Measurements from ENCODE around the gene JAG1. TPM values are rescaled to one million over a fixed set of nuclear protein-coding genes. Genes with fewer than 3 reads are reported as not detected.

The JAG1 gene
- polyA plus RNA-seq, 1 donor from 2014 or later, result 9.0 TPM

- Histone ChIP-seq H3K27ac (ENCODE audit: low read length) (no peak overlapping the region), H3K27me3 (ENCODE audit: insufficient read depth, low read depth, low read length) (no peaks in the 10 kb centered on the region), H3K79me2 (replicated peaks; ENCODE audit: insufficient read depth, low read length) (no peaks in the 10 kb centered on the region), H3K9me3 (ENCODE audit: low read length) (no peaks in the 10 kb centered on the region), H3K36me3 (ENCODE audit: insufficient read depth, low read length) (peaks cover 16% of the 10 kb centered on the region), H3F3A (ENCODE audit: insufficient read depth, low read length, poor library complexity, severe bottlenecking) (no peaks in the 10 kb centered on the region), H4K20me1 (ENCODE audit: insufficient read depth) (no peaks in the 10 kb centered on the region), H3K4me3 (ENCODE audit: low read length) (no peak overlapping the region), H3K9me2 (ENCODE audit: insufficient read depth, low read length) (no peaks in the 10 kb centered on the region), H3K4me2 (ENCODE audit: low read length) (no peak overlapping the region), H2AFZ (ENCODE audit: low read depth, low read length) (no peak overlapping the region), H3K9ac (ENCODE audit: low read length) (no peak overlapping the region)
- TF ChIP-seq MXI1 (conservative IDR thresholded peaks at IDR 0.05; ENCODE audit: poor library complexity, severe bottlenecking), result no peak
- no peak for TF ChIP-seq CTCF (IDR thresholded peaks at IDR 0.05; ENCODE audit: poor library complexity, severe bottlenecking)
- no peak for TF ChIP-seq SMC3 (conservative IDR thresholded peaks at IDR 0.05; ENCODE audit: poor library complexity)
- no peak for TF ChIP-seq EP300 (conservative IDR thresholded peaks at IDR 0.05; ENCODE audit: poor library complexity, severe bottlenecking)
- no peak for TF ChIP-seq TAF1 (IDR thresholded peaks at IDR 0.05; ENCODE audit: low read depth)
- no peak for TF ChIP-seq REST (IDR thresholded peaks at IDR 0.05; ENCODE audit: borderline replicate concordance)
- TF ChIP-seq RAD21 (conservative IDR thresholded peaks at IDR 0.05), result no peak
- TF ChIP-seq EZH2 (IDR thresholded peaks at IDR 0.05; ENCODE audit: borderline replicate concordance, insufficient read depth, low read length, poor library complexity, severe bottlenecking), result no peak
- no peak for TF ChIP-seq POLR2AphosphoS5 (IDR thresholded peaks at IDR 0.05)
Observed at GRCh38 chr20:10647471-10647870, 26.3 kb downstream of the JAG1 start.

GRCh38 chr20:10646886-10647420 lies 26.8 kb downstream of the JAG1 start:
- H3F3A ChIP-seq (ENCODE audit: insufficient read depth, low read length, poor library complexity, severe bottlenecking), result no peaks in the 10 kb centered on the region
- H3K4me3 ChIP-seq (ENCODE audit: low read length), result no peak overlapping the region
- no peak overlapping the region for H3K27ac ChIP-seq (ENCODE audit: low read length)
- no peak overlapping the region for H2AFZ ChIP-seq (ENCODE audit: low read depth, low read length)
- no peaks in the 10 kb centered on the region for H3K27me3 ChIP-seq (ENCODE audit: insufficient read depth, low read depth, low read length)
- H3K4me2 ChIP-seq (ENCODE audit: low read length), result no peak overlapping the region
- no peak overlapping the region for H3K9ac ChIP-seq (ENCODE audit: low read length)
- no peaks in the 10 kb centered on the region for H3K9me2 ChIP-seq (ENCODE audit: insufficient read depth, low read length)
- TF ChIP-seq CTCF (IDR thresholded peaks at IDR 0.05; ENCODE audit: poor library complexity, severe bottlenecking) (no peak), POLR2AphosphoS5 (IDR thresholded peaks at IDR 0.05) (no peak), RAD21 (conservative IDR thresholded peaks at IDR 0.05) (no peak), REST (IDR thresholded peaks at IDR 0.05; ENCODE audit: borderline replicate concordance) (no peak), EZH2 (IDR thresholded peaks at IDR 0.05; ENCODE audit: borderline replicate concordance, insufficient read depth, low read length, poor library complexity, severe bottlenecking) (no peak), MXI1 (conservative IDR thresholded peaks at IDR 0.05; ENCODE audit: poor library complexity, severe bottlenecking) (no peak), SMC3 (conservative IDR thresholded peaks at IDR 0.05; ENCODE audit: poor library complexity) (no peak), TAF1 (IDR thresholded peaks at IDR 0.05; ENCODE audit: low read depth) (no peak)
- H3K79me2 ChIP-seq (replicated peaks; ENCODE audit: insufficient read depth, low read length), result no peaks in the 10 kb centered on the region
- H4K20me1 ChIP-seq (ENCODE audit: insufficient read depth), result no peaks in the 10 kb centered on the region
- H3K36me3 ChIP-seq (ENCODE audit: insufficient read depth, low read length), result peaks cover 17% of the 10 kb centered on the region
- no peaks in the 10 kb centered on the region for H3K9me3 ChIP-seq (ENCODE audit: low read length)

All from neural cell (in vitro differentiated cells).